HK-2 (cell line): ENCODE data around the gene KLHL26.
A peak's percentile ranks its signal among the peaks of the same experiment; 100 is the strongest.
"Not testable (repeated sequence)": the region's sequence is repeated elsewhere in the genome, so short reads cannot be mapped to it uniquely, and the experiment has no call there.

ENCODE experiments used
- DNase-seq: peaks from one replicate; pipeline ENCODE4 v3.0.0-alpha.2; 2018; ENCODE audit not compliant: unreplicated experiment

KLHL26 gene

GRCh38 chr19:18636969-18637629 lies at the start of gene KLHL26:
TSS of gene KLHL26 (plus strand) at chr19:18637028. CDS start at chr19:18637055, 27 bp downstream.
- DNase-seq, result no peak

GRCh38 chr19:18587561-18587960 lies 49.3 kb upstream of the KLHL26 start:
- DNase-seq, result no peak

GRCh38 chr19:18587962-18588610 lies 48.7 kb upstream of the KLHL26 start:
- DNase-seq, result no peak

- DNase-seq, result peak; percentile 92
These were observed 48.0 kb upstream of the KLHL26 start, which contains the start of gene REX1BD for GRCh38 chr19:18588611-18589379. TSS of gene REX1BD (plus strand) at chr19:18588798. CDS start at chr19:18588802, 4 bp downstream.

- DNase-seq, result peak; percentile 74
These were observed 47.2 kb upstream of the KLHL26 start for GRCh38 chr19:18589380-18590272.

GRCh38 chr19:18590273-18591272 lies 46.3 kb upstream of the KLHL26 start:
- no peak for DNase-seq

- DNase-seq, result no peak
These were observed 45.0 kb upstream of the KLHL26 start for GRCh38 chr19:18591735-18592385.

GRCh38 chr19:18592732-18593131 lies 44.1 kb upstream of the KLHL26 start:
- not testable (repeated sequence) for DNase-seq

- DNase-seq, result no peak
These were observed 43.3 kb upstream of the KLHL26 start for GRCh38 chr19:18593367-18594095.

GRCh38 chr19:18594096-18594823 lies 42.6 kb upstream of the KLHL26 start:
- peak; percentile 73 for DNase-seq

GRCh38 chr19:18594824-18595373 lies 41.9 kb upstream of the KLHL26 start:
- no peak for DNase-seq

GRCh38 chr19:18595475-18595874 lies 41.4 kb upstream of the KLHL26 start:
- DNase-seq, result no peak

GRCh38 chr19:18596752-18597157 lies 40.1 kb upstream of the KLHL26 start:
- no peak for DNase-seq

GRCh38 chr19:18597809-18598660 lies 38.8 kb upstream of the KLHL26 start:
- DNase-seq, result no peak

GRCh38 chr19:18599485-18599884 lies 37.3 kb upstream of the KLHL26 start:
- DNase-seq, result no peak

GRCh38 chr19:18600692-18601397 lies 36.0 kb upstream of the KLHL26 start:
- not testable (repeated sequence) for DNase-seq
